ENCODE measurements around the gene TGFB1.
"Not testable (repeated sequence)": the region's sequence is repeated elsewhere in the genome, so short reads cannot be mapped to it uniquely, and the experiment has no call there.

Gene TGFB1

DNA sequence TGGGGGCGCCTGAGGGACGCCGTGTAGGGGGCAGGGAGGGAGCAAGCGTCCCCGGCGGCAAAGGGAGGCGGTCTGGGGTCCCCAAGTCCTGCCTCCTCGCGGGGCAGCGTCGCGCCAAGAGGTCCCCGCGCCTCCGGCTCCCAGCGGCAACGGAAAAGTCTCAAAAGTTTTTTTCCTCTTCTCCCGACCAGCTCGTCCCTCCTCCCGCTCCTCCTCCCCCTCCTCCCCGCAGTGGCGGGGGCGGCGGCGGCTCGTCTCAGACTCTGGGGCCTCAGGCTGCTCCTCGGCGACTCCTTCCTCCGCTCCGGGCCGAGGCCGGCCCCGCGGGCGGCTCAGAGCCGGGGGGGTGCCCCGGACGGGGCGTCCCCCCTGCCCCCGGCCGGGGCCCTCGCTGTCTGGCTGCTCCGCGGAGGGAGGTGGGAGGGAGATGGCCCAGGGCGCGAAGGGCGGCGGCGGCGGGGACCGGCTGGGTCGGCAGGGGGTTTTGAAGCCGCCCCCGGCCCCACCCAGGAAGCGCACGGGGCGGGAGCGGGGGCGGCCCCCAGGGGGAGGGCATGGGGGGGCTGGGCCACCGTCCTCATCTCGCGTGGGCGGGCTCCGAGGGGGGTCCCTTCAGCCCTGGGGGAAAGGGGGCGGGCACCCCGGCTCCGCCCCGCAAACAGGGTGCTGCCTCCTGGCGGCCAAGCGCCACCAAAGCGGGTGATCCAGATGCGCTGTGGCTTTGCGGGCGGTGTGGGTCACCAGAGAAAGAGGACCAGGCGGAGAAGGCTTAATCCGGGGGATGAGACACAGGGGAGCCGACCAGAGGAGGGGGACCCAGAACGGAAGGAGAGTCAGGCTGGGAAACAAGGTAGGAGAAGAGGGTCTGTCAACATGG lies at the start of gene TGFB1:
Gene TGFB1, minus strand, starts transcription at position 457 of the 877 bp plus-strand sequence. CDS start 878 bp downstream, outside the sequence.
- peak; percentile 94 to 99 (median 98) for DNase-seq

DNA sequence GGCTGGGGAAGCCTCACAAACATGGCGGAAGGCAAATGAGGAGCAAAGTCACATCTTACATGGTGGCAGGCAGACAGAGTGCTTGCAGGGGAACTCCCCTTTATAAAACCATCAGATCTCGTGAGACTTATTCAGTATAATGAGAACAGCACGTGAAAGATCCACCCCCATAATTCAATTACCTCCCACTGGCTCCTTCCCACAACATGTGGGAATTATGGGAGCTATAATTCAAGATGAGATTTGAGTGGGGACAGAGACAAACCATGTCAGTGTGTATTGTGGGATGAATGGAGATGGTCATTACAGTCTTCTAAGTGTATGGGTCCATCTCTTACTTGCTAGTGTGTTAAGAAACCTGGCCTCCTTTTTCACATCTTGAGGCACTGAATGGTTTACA lies 48.3 kb upstream of the TGFB1 start:
- no peak for DNase-seq

DNA sequence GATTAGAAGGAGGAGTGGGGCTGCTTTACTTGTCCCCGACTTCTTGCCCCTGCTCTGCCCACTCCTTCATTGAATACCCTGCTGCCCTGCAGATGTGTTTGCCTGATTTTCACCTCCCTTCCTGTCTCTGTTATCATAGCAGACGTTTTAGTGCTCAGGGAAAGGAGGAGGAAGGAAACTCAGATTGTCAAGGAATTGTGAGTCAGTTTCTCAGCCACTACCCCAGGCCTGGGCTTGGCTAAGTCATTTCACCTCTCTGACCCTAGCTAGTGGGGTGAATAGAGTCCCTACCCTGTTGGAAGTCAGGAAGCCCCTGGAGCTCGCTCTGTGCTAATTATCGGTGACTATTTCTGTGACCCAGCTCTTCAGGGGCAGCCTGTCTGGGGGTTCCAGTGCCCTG lies 47.8 kb upstream of the TGFB1 start:
- no peak for DNase-seq

DNA sequence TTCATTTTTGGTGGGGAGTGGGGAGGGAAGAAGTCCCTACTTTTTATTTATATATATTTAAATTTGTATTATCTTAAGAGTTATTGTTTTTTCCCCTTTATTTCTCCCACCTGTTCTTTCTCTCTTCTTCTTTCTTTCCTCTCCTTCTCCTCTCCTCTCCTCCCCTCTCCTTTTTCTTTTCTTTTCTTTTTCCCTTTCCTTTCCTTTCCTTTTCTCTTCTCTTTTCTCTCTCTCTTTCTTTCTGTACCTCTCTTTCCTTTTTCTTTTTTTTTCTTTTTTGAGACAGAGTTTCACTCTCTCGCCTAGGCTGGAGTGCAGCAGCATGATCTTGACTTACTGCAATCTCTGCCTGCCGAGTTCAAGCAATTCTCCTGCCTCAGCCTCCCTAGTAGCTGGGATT lies 45.8 kb upstream of the TGFB1 start:
- DNase-seq, result no peak

DNA sequence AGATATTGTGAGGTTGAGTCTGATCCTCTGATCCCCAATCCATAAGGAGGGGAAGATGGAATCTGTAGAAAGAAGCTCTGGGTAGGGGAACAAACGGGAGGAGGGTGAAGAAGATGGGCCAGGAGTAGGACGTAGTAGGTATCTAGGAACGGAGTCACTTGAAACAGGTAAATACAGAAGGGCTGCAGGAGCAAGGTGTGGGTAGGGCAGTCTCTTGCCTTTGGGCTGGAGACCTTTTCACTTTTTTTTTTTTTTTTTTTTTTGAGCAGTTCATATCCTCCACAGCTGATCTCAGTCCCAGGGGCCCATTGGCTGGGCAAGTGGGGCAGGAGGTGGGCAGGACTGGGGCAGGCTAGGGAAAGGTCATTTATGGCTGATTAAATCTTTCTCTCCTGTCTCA lies 45.4 kb upstream of the TGFB1 start:
- no peak for DNase-seq

DNA sequence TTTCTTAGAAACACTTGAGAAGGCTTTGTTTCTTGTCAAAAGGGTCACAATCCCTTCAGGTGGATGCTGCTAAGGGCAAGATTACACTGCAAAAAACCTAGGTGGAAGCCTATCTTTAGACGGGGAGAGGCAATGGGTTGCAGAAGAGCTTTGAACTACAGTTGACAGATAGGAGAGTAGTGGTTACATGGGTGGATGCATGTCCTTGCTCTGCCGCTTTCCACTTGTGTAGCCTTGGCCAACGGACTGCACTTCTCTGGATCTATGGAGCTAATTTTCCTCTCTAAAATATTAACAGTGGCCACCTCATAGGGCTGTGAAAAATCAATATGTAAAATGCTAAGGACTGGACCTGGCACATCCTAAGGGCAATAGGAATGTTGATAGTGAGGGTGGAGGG lies 44.9 kb upstream of the TGFB1 start:
- DNase-seq, result no peak

DNA sequence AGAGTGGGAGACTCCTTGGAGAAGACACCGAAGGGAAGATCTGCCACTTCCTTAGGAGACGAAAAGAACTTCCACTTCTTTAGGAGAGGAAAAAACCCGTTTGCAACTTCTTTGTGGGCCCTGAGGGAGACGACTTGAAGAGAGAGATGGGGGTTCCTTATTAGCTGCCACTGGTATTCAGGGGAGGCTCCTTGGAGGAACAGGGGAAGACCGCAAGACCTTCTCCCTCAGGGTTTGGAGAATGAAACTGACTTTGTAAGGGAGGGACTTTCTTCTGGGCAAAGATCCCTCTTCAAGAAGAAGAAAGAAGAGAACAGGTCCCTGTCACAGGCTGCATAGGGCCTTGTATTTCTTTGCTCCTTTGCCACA lies 44.3 kb upstream of the TGFB1 start:
- peak in 2 of 3 donors; percentile 22 to 51 for DNase-seq

DNA sequence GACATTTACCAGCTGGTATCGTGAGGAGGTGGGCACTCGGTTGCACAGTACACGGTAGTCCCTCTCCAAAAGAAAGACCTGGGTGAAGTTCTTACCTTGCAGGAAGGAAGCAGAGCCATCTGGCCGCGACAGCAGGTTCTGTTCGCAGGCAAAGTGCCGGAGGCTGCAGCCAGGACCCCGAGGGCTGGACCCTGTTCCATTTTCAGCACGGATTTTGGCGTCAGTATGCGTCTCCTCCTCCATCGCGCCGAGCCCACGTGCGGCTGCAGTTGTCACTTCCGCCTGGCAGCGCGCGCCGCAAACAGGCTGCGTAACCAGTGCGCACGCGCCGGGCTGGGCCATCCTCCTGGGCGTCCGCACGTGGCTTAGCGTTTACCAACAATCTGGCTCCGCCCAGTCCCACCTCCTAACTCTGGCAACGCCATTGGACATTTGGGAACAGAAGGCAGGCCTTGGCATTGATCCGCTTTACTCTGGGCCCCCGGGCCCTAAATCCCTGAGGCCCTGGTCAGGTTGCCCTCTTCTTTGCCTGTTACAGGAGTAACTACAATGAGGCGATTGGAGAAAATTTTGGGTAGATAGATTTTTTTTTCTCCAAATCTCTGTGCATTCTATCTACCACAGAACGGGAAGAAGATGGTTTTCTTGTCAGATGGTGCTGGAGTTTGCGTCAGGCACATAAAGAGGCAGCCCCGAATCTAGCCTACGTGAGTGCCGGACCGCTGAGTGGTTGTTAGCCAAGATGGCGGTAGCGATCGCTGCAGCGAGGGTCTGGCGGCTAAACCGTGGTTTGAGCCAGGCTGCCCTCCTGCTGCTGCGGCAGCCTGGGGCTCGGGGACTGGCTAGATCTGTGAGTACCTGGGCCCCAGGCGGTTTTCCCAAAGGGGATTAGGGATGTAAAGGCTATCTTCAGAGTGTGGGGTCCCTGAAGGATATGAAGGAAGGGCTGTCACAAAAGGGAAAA lies 43.6 kb upstream of the TGFB1 start, which contains the start of the genes BCKDHA and EXOSC5:
Gene BCKDHA, plus strand, starts transcription at position 733 of the 964 bp plus-strand sequence. Its CDS starts 10 bp downstream, at position 743.
Gene EXOSC5, minus strand, starts transcription at position 274 of the 964 bp plus-strand sequence. Its CDS starts 31 bp downstream, at position 243.
- DNase-seq, result peak; percentile 100

DNA sequence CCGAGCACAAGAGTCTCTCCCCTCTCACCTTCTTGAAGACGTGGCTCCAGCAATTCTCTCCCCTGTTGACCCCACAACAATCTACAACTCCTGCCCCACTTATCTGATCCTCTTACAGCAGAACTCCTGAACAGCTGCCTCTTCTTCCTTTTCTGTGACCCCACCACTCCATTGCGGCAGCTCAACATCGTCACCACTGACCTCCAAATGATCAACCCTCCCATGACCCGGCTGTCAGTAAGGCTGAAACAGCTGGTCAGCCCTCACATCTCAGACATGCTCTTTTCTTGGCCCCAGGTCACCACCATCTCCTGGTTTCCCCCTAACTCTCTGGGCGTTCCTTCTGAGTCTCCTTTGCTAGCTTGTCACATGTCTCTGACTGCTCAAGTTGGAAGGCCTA lies 41.6 kb upstream of the TGFB1 start:
- DNase-seq, result peak in 1 of 3 donors; percentile 14

DNA sequence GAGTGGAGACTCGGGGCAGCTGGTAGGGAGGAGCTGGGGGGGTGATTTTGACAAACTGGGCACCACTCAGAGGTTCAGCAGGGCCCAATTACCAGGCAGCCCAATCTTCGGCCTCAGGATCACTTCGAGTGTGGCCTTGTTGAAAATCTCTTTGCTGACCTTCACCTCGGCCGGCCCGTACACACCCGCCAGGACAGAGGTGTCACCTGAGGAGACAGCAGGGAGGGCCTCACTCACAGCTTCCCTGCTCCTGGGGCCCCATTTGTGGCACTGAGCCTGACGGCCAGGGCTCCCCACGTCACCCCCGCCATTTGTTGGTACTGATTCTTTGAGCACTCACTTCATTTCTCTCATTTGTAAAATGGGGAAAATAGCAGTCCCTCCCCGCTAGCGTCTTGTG lies 39.1 kb upstream of the TGFB1 start:
- no peak for DNase-seq

DNA sequence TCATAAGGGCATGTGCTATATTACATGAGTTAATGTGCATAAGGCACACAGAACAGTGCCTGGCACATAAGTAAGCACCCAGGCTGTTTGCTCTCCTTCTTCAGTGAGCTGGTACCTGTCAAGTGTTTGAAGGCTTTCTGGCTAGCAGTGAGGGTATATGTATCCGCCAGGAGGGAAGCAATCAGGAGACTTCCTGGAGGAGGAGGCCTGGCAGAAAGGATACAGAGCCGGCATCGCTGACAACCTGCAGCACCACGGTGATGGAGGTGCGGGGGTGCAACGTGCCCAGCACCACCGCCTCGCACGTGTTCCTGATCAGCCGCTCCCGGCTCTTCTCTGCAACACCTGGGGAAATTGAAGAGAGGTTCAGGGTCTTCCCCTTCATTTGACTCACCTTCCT lies 37.9 kb upstream of the TGFB1 start:
- DNase-seq, result no peak

DNA sequence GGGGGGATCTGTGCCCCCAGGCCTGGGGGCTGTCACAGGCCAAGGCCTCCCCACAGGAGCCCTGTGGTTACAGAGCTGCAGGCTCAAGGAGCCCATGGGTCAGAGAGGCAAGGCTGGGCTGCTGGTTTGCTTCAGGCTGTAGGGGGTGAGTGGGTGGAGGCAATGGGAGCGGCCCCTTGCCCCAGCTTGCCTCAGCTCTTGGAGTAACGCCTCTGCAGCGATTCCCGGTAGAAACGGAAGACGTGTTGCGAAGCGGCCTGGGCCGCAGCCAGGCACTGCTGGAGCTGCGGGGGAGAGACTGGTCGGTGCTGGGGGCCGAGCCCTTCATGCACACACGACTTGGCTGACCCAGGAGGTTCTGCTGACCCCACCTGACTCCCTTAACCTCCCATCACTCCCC lies 32.7 kb upstream of the TGFB1 start:
- DNase-seq, result no peak

DNA sequence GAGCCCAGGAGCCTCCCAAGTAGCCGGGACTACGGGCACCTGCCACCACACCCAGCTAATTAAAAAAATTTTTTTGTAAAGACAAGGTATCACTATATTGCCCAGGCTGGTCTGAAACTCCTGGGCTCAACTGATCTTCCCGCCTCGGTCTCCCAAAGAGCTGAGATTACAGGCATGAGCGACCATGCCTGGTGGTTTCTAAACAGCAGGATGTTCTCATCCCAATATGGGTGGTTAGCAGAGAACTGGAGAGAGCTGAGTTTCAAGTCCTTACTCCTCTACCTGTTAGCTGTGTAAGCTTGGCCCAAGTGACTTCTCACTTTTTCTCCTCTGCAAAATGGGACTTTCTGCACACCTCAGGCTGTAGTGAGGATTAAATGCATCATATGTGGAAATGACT lies 30.6 kb upstream of the TGFB1 start:
- no peak for DNase-seq

DNA sequence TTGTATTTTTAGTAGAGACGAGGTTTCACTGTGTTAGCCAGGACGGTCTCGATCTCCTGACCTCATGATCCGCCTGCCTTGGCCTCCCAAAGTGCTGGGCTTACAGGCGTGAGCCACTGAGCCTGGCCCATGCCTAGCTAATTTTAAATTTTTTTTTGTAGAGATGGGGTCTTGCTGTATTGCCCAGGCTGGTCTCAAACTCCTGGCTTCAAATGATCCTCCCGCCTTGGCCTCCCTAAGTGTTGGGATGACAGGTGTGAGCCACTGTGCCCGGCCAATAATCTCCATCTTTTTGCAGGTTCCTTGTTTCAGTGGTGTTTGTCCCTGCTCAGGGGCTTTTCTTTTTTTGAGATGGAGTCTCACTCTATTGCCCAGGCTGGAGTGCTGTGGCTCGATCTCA lies 27.8 kb upstream of the TGFB1 start:
- not testable (repeated sequence) for DNase-seq

DNA sequence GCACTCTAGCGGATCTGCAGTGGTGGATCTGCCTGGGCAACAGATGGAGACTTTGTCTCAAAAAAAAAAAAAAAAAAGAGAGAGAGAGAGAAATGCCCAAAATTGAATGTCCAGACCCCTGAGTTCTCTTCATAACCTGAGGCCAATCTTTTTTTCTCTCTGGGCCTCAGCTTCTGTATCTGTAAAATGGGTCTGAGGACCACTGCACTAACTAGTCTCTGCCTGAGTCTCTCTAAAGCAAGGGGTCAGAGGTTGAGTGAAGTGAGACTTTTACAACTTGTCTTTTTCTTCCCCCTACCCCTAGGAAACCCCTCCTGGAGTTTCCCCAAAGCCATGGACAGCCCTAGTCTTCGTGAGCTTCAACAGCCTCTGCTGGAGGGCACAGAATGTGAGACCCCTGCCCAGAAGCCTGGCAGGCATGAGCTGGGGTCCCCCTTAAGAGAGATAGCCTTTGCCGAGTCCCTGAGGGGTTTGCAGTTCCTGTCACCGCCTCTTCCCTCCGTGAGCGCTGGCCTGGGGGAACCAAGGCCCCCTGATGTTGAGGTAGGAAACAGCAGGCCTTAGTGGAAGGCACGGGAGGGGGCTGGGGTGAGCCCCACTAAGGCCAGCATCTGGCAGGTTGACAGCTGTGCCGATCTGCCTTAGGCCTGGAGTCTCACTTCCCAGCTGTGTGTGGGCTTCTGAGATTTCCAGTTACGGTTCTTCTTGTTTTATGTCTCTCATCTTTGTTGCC lies 24.4 kb upstream of the TGFB1 start:
- DNase-seq, result peak; percentile 28 to 51 (median 33)

DNA sequence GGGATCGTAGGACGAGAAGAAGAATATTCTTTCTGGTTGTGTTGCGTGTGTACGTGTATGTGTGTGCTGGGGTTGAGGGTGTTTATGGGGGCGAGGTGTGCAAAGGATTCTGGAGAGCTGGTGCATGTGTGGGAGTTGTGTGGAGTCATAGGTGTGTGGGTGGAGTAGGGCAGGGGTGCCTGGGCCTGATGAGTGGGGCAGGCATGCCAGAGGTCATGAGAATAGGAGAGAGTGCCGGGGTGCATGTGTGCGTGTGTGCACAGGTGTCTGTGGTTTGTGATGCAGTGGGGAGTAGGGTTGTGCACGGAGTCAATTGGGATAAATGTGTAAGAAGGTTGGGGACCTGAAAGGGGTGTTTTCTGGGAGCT lies 23.3 kb upstream of the TGFB1 start:
- DNase-seq, result peak; percentile 59 to 68 (median 68)

DNA sequence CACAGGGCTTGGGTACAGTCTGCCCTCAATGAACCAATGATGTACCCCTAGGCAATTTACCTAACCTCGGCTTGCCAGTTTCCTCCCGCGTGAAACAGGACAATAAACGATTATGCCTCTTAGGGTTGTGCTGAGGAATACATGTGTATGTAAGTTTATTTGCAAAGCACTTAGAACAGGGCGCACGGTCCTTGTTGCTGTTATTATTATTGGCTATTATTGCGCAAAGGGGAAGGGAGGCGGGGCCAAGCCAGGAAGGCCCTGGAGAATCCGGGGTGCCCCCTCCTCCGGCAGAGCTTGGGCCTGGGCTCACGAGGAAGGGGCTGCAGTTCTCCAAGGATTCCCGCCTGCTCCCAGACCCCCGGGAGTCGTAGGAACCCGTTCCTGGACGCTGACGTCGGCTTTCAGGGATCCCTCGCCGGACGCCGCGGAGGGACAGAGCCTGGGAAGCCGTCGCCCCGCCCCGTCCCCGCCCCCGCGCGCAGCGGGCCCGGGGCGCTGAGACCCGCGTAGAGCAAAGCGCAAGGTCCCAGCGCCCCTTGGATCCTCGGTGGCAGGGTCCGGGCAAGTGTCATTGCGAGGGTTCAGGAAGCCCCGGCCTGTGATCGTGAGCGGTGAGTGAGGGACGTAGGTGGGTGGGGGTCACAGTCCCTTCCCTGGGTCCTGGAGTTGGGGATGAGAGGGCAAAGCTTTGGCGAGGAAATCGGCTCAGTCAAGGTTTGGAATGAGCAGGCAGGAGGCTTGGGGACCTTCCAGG lies 22.7 kb upstream of the TGFB1 start, which contains the start of gene TMEM91:
Gene TMEM91, plus strand, starts transcription at position 293 of the 757 bp plus-strand sequence. CDS start 1,777 bp downstream, outside the sequence.
- DNase-seq, result peak; percentile 48 to 64 (median 59)

DNA sequence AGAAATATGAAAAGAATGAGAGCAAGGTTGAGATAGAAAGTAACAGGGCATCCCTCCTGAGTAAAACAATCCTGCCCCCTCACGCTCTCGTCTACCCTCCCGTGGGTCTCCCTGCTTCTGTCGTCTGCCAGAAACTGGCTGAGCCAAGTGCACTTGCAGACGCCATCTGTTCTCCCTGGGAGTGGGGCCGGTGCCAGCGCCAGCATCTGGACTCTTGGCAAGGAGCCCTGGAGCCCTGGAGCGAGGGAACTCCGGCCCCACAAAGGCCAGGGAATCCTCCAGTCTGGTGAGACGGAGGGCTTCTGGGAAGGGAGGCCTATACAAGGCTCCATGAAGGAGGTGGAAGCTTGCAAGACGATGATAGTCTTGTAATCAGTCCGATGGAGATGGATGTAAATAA lies 20.3 kb upstream of the TGFB1 start:
- no peak for DNase-seq

DNA sequence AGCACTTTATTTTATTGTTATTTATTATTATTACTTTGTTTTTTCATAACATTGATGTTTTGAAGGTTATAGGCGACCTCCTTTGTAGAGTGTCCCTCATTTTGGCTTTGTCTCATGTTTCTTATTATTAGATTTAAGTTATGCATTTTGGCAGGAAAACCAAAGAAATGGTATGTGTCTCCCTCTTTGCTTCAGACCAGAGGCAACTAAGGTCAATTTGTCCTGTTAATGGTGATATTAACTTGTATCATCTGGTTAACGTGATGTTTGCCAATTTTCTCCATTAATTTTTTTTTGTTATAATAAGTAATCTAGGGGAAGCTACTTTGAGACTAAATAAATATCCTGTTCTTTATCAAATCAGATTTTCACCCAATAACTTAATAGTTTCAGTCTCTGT lies 18.8 kb upstream of the TGFB1 start:
- no peak for DNase-seq

DNA sequence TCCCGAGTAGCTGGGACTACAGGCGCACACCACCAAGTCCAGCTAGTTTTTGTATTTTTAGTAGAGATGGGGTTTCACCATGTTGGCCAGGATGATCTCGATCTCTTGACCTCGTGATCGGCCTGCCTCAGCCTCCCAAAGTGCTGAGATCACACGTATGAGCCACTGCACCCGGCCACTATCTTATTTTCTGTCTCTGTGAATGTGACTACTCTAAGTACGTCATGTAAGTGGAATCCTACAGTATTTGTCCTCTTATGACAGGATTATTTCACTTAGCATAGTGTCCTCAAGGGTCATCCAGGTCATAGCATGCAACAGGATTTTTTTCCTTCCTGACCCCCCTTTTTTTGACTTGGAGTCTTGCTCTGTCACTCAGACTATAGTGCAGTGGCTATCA lies 17.8 kb upstream of the TGFB1 start:
- no peak for DNase-seq

DNA sequence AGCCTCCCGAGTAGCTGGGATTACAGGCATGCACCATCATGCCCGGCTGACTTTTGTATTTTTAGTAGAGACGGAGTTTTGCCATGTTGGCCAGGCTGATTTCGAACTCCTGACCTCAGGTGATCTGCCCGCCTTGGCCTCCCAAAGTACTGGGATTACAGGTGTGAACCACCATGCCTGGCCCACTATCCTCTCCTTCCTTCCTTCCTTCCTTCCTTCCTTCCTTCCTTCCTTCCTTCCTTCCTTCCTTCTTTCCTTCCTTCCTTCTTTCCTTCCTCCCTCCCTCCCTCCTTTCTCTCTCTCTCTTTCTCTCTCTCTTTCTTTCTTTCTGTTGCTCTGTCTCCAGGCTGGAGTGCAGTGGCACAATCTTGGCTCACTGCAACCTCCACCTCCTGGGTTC lies 17.4 kb upstream of the TGFB1 start:
- DNase-seq, result not testable (repeated sequence)

DNA sequence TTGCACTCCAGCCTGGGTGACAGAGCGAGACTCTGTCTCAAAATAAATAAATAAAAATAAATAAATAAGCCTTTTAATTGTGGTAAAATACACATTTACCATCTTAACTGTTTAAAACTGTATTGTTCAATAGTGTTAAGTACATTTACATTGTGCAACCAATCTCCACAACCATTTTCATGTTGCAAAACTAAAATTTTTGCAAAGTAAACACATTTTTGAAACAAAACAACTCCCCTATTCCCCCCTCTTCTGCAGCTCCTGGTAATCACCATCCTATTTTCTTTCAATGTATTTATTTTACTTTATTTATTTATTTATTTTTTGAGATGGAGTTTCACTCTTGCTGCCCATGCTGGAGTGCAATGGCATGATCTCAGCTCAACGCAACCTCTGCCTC lies 16.0 kb upstream of the TGFB1 start:
- DNase-seq, result peak in 2 of 3 donors; percentile 17 to 18
